MM.1S (cell line): Measurements from ENCODE around the gene CALHM3.

Source experiments
- DNase-seq: peaks from one replicate; pipeline ENCODE4 v3.0.0-alpha.2; 2015
- H2AFZ ChIP-seq: fragments of 300-600 bp; sonication (generic); 2 replicates; pipeline ENCODE4 v1.6.0; 2016; ENCODE audit warnings: antibody characterized with exemption, low read length
- H3F3A ChIP-seq: fragments of 300-600 bp; sonication (generic); 2 replicates; pipeline ENCODE4 v1.6.1; 2016; ENCODE audit warnings: mild to moderate bottlenecking, antibody characterized with exemption, low read length, moderate library complexity, mixed read lengths; ENCODE audit not compliant: insufficient read depth
- H3K27ac ChIP-seq: fragments of 300-600 bp; sonication (generic); 2 replicates; pipeline ENCODE4 v1.5.1; 2016; ENCODE audit warnings: mild to moderate bottlenecking, low read length
- H3K27me3 ChIP-seq: fragments of 300-600 bp; sonication (generic); replicated peaks from 2 replicates; pipeline ENCODE4 v1.6.0; 2016; ENCODE audit warnings: low read length; ENCODE audit not compliant: insufficient read depth
- H3K36me3 ChIP-seq: fragments of 300-600 bp; sonication (generic); replicated peaks from 2 replicates; pipeline ENCODE4 v1.6.1; 2016; ENCODE audit warnings: mild to moderate bottlenecking, low read length, mixed read lengths; ENCODE audit not compliant: insufficient read depth
- H3K4me1 ChIP-seq: fragments of 300-600 bp; sonication (generic); 2 replicates; pipeline ENCODE4 v1.6.1; 2016; ENCODE audit warnings: low read length, mixed read lengths
- H3K4me2 ChIP-seq: fragments of 300-600 bp; sonication (generic); 2 replicates; pipeline ENCODE4 v1.6.0; 2016; ENCODE audit warnings: low read depth, low read length
- H3K4me3 ChIP-seq: fragments of 300-600 bp; sonication (generic); 2 replicates; pipeline ENCODE4 v1.5.1; 2016; ENCODE audit warnings: low read length, mixed read lengths
- H3K79me2 ChIP-seq: fragments of 300-600 bp; sonication (generic); 2 replicates; pipeline ENCODE4 v1.6.1; 2016; ENCODE audit warnings: mixed run types, low read length, mixed read lengths
- H3K9ac ChIP-seq: fragments of 300-600 bp; sonication (generic); 2 replicates; pipeline ENCODE4 v1.6.1; 2016; ENCODE audit warnings: low read length, mixed read lengths
- H3K9me2 ChIP-seq: fragments of 300-600 bp; sonication (generic); replicated peaks from 2 replicates; pipeline ENCODE4 v1.6.1; 2016; ENCODE audit warnings: mild to moderate bottlenecking, low read length, mixed read lengths; ENCODE audit not compliant: insufficient read depth
- H3K9me3 ChIP-seq: fragments of 300-600 bp; sonication (generic); replicated peaks from 2 replicates; pipeline ENCODE4 v1.6.1; 2016; ENCODE audit warnings: mild to moderate bottlenecking, low read length, mixed read lengths; ENCODE audit not compliant: insufficient read depth
- H4K20me1 ChIP-seq: fragments of 300-600 bp; sonication (generic); 2 replicates; pipeline ENCODE4 v1.6.1; 2016; ENCODE audit warnings: mild to moderate bottlenecking, low read length, moderate library complexity, mixed read lengths; ENCODE audit not compliant: insufficient read depth
- EZH2 ChIP-seq: fragments of 300-600 bp; sonication (generic); optimal IDR thresholded peaks from 2 replicates; pipeline ENCODE3; 2017; ENCODE audit warnings: low read depth, mild to moderate bottlenecking, antibody characterized with exemption, low read length, mixed read lengths
- EZH2phosphoT487 ChIP-seq: fragments of 300-600 bp; sonication (generic); IDR thresholded peaks from 2 replicates; pipeline ENCODE4 v1.6.1; 2018; ENCODE audit warnings: antibody characterized with exemption, low read length
- TF ChIP-seq, protein P1 (sequence below): fragments of 300-600 bp; sonication (generic); IDR thresholded peaks from 2 replicates; pipeline ENCODE4 v1.5.1; 2016; ENCODE audit warnings: antibody characterized with exemption, low read length, mixed read lengths

CALHM3 gene

DNA sequence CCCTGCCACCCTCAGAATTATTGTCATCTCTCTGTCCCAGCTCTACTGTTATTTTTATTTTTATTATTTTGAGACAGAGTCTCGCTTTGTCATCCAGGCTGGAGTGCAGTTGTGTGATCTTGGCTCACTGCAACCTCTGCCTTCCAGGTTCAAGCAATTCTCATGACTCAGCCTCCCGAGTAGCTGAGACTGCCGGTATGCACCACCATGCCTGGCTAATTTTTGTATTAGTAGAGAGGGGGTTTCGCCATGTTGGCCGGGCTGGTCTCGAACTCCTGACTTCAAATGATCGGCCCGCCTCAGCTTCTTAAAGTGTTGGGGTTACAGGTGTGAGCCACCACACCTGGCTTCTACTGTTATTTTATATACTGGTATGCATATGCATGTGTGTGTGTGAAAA is 37.8 kb downstream of the CALHM3 start:
- Histone ChIP-seq H3K27ac (no peak overlapping the region), H2AFZ (no peak overlapping the region), H3K4me1 (no peaks in the 10 kb centered on the region), H3K27me3 (no peaks in the 10 kb centered on the region), H3K9me2 (no peaks in the 10 kb centered on the region), H3K9ac (no peak overlapping the region), H3K36me3 (0 out of 2 replicates have a peak, but pooled peaks cover 9% of the 10 kb centered on the region), H3F3A (no peaks in the 10 kb centered on the region), H3K9me3 (no peaks in the 10 kb centered on the region), H3K79me2 (no peaks in the 10 kb centered on the region), H3K4me3 (no peak overlapping the region), H4K20me1 (no peaks in the 10 kb centered on the region), H3K4me2 (no peak overlapping the region)
- no peak for TF ChIP-seq EZH2
- TF ChIP-seq, protein P1, sequence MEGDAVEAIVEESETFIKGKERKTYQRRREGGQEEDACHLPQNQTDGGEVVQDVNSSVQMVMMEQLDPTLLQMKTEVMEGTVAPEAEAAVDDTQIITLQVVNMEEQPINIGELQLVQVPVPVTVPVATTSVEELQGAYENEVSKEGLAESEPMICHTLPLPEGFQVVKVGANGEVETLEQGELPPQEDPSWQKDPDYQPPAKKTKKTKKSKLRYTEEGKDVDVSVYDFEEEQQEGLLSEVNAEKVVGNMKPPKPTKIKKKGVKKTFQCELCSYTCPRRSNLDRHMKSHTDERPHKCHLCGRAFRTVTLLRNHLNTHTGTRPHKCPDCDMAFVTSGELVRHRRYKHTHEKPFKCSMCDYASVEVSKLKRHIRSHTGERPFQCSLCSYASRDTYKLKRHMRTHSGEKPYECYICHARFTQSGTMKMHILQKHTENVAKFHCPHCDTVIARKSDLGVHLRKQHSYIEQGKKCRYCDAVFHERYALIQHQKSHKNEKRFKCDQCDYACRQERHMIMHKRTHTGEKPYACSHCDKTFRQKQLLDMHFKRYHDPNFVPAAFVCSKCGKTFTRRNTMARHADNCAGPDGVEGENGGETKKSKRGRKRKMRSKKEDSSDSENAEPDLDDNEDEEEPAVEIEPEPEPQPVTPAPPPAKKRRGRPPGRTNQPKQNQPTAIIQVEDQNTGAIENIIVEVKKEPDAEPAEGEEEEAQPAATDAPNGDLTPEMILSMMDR, result no peak
- TF ChIP-seq EZH2phosphoT487, result no peak
- no peak for DNase-seq

DNA sequence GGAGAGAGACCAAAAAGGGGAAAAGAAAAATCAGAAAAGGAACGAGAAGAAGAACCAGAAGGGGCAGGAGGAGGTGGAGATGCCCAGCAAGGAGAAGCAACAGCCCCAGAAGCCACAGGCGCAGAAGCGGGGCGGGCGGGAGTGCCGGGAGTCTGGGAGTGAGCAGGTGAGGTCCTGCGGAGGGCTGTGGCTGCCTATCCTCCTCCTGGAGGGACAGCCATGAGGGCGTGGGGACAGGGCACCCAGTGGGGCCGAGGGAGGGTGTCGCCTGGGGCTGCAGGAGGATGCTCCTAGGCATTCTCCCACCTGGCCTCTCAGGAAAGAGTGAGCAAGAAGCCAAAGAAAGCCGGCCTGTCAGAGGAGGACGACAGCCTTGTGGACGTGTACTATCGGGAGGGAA is 38.6 kb downstream of the CALHM3 start:
- no peaks in the 10 kb centered on the region for H3K9me2 ChIP-seq
- H3K4me1 ChIP-seq, result no peaks in the 10 kb centered on the region
- H3K9me3 ChIP-seq, result no peaks in the 10 kb centered on the region
- H3K27ac ChIP-seq, result no peak overlapping the region
- no peaks in the 10 kb centered on the region for H3F3A ChIP-seq
- no peak for DNase-seq
- no peak overlapping the region for H3K4me3 ChIP-seq
- H2AFZ ChIP-seq, result no peak overlapping the region
- H4K20me1 ChIP-seq, result no peaks in the 10 kb centered on the region
- TF ChIP-seq EZH2, result no peak
- TF ChIP-seq, protein P1, result no peak
- no peak for TF ChIP-seq EZH2phosphoT487
- no peak overlapping the region for H3K4me2 ChIP-seq
- 0 out of 2 replicates have a peak, but pooled peaks cover 9% of the 10 kb centered on the region for H3K36me3 ChIP-seq
- H3K27me3 ChIP-seq, result no peaks in the 10 kb centered on the region
- H3K79me2 ChIP-seq, result no peaks in the 10 kb centered on the region
- H3K9ac ChIP-seq, result no peak overlapping the region

DNA sequence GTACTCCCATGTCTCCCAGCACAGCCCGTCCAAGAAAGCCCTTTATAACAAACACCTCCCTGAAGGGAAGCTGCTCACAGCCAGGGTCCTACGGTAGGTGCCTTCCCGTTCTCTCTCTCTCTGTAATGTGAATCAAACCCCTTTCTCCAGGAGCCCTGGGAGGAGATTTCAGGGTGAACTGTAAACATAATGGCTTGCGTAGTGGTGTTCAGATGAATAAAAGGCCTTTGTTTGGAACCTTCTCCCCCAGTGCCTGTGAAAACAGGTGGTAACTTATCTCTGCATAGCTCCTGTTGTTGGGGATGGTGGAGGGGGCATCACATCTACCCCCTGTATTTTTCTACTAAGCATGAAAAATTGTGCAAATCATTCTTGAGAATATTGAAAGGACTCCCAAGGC is 39.3 kb downstream of the CALHM3 start:
- H4K20me1 ChIP-seq, result no peaks in the 10 kb centered on the region
- no peak overlapping the region for H3K27ac ChIP-seq
- no peaks in the 10 kb centered on the region for H3K27me3 ChIP-seq
- H3K4me3 ChIP-seq, result no peak overlapping the region
- H3K4me1 ChIP-seq, result no peaks in the 10 kb centered on the region
- 0 out of 2 replicates have a peak, but pooled peaks cover 9% of the 10 kb centered on the region for H3K36me3 ChIP-seq
- DNase-seq, result no peak
- no peak for TF ChIP-seq EZH2
- TF ChIP-seq, protein P1, result no peak
- no peaks in the 10 kb centered on the region for H3K79me2 ChIP-seq
- H2AFZ ChIP-seq, result no peak overlapping the region
- no peaks in the 10 kb centered on the region for H3K9me2 ChIP-seq
- no peak overlapping the region for H3K9ac ChIP-seq
- no peaks in the 10 kb centered on the region for H3F3A ChIP-seq
- H3K9me3 ChIP-seq, result no peaks in the 10 kb centered on the region
- H3K4me2 ChIP-seq, result no peak overlapping the region
